Fibroblast of mammary gland (primary cell): ENCODE data around the gene LYRM4.

ENCODE experiments used
- DNase-seq: peaks from one replicate; pipeline ENCODE4 v3.0.0-alpha.2; 2010; ENCODE audit warnings: low read depth
- H3K4me3 ChIP-seq: 2 replicates; pipeline ENCODE4 v1.5.1; 2011; ENCODE audit warnings: low read depth, mild to moderate bottlenecking, low read length, moderate library complexity; ENCODE audit not compliant: control insufficient read depth
- CTCF ChIP-seq: conservative IDR thresholded peaks from 2 replicates; pipeline ENCODE4 v1.5.1; 2011; ENCODE audit warnings: low read depth, low read length, inconsistent platforms; ENCODE audit not compliant: control insufficient read depth, insufficient read depth

LYRM4 gene

GRCh38 chr6:5149159-5149704 is 111.5 kb downstream of the LYRM4 start:
- TF ChIP-seq CTCF = no peak
- no peak overlapping the region for H3K4me3 ChIP-seq
- no peak for DNase-seq

GRCh38 chr6:5146398-5146797 is 114.4 kb downstream of the LYRM4 start:
- no peak for TF ChIP-seq CTCF
- no peak for DNase-seq
- H3K4me3 ChIP-seq = no peak overlapping the region

- no peak overlapping the region for H3K4me3 ChIP-seq
- TF ChIP-seq CTCF = peak; percentile 94
- DNase-seq = peak; percentile 79
Observed at GRCh38 chr6:5143634-5144311, 117.0 kb downstream of the LYRM4 start.

GRCh38 chr6:5142915-5143314 is 117.8 kb downstream of the LYRM4 start:
- DNase-seq = no peak
- H3K4me3 ChIP-seq = no peak overlapping the region
- no peak for TF ChIP-seq CTCF

- H3K4me3 ChIP-seq = no peak overlapping the region
- DNase-seq = no peak
- no peak for TF ChIP-seq CTCF
Observed at GRCh38 chr6:5142131-5142530, 118.6 kb downstream of the LYRM4 start.

GRCh38 chr6:5141046-5141445 is 119.7 kb downstream of the LYRM4 start:
- peak; percentile 61 for DNase-seq
- no peak for TF ChIP-seq CTCF
- no peak overlapping the region for H3K4me3 ChIP-seq
